H1 (cell line): ENCODE results near the gene LYRM4.

Source experiments
- ATF3 ChIP-seq: IDR thresholded peaks from 2 replicates; pipeline ENCODE4 v1.6.1; 2011; ENCODE audit warnings: low read depth, mild to moderate bottlenecking, low read length; ENCODE audit not compliant: insufficient read depth
- CTCF ChIP-seq, 3 experiments: IDR thresholded peaks; 1 replicate in 2 of 3; 2 replicates in 1 of 3; pipeline versions ENCODE4 v1.5.1 to v1.6.1; 2011; ENCODE audit warnings: low read length in 3 of 3, mild to moderate bottlenecking in 3 of 3, inconsistent platforms in 2 of 3, low read depth in 1 of 3, moderate library complexity in 1 of 3; ENCODE audit not compliant: insufficient read depth in 1 of 3; ENCODE audit errors: control extremely low read depth in 1 of 3
- JUN ChIP-seq: IDR thresholded peaks from 2 replicates; pipeline ENCODE4 v1.6.1; 2011; ENCODE audit warnings: low read depth, mild to moderate bottlenecking, improper control_type of control experiment, low read length
- PHF8 ChIP-seq: fragments of 200-600 bp; sonication (generic); conservative IDR thresholded peaks from 2 replicates; pipeline ENCODE4 v1.7.1; 2012; ENCODE audit warnings: low read depth, mild to moderate bottlenecking, inconsistent platforms, low read length, moderate library complexity

GRCh38 chr6:5191722-5192121 is 69.0 kb downstream of the LYRM4 start:
- TF ChIP-seq CTCF (IDR thresholded peaks at IDR 0.05; ENCODE audit: control extremely low read depth in 1 of 3, insufficient read depth in 1 of 3, low read depth in 1 of 3, low read length in 3 of 3) (no peak), ATF3 (no peak), JUN (no peak), PHF8 (no peak)
